HG02973 (cell line): ENCODE measurements around the gene RGS6.

Experiments used
- ATAC-seq: cut with Tn5 transposase; IDR thresholded peaks from one replicate; pipeline ENCODE4 v1.9.1; 2021; ENCODE audit warnings: moderate library complexity; ENCODE audit not compliant: unreplicated experiment

The RGS6 gene

DNA sequence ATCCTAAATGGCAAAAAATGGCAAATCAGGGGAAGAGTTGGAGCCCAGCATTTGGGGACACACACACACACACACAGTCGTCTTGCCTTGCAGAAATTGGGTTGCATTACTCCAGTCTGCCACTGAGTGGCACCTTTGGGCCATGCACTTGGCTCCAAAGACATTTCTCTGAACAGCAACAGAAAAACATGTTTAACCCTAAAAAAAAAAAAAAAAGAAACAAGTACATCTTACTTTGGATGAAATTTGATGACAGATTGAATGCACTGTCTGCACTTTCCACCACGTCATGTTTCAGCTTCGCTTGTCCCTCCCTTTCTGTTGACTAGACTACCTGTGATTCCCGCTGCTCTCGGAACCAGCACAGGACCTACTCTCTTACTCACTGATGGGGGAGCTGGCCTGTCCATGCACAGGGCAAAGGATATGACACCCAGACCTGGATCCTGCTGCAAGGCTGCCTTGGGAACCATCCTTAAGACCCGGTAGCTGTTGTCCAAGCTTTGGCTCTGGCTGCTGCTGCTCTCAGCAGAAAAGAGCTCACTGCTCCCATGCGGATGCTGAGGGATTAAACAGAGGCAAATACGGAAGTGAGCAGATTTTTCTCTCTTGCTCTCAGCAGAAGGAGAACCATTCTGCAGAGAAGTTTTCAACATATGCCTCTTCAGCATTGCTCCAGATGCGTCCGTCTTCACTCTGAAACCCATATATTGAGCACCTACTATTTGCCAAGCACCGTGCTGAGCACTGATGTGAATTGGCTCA is 584.9 kb downstream of the RGS6 start:
- no peak for ATAC-seq

DNA sequence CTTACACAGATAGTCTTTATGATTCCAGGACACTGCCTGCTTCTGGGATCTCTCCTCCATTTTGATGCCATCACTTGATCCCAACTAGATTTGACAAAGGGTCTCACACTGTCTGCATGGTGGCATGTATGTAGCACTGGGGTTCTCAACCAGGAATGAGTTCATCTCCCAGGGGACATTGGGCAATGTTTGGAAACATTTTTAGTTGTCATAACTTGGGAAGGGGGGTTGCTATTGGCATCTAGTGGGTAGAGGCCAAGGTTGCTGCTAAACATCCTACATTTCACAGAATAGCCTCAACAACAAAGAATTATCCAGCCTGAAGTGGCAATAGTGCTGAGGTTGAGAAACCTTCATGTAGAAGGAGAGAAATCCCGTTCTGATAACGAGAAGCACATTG is 585.5 kb downstream of the RGS6 start:
- no peak for ATAC-seq

DNA sequence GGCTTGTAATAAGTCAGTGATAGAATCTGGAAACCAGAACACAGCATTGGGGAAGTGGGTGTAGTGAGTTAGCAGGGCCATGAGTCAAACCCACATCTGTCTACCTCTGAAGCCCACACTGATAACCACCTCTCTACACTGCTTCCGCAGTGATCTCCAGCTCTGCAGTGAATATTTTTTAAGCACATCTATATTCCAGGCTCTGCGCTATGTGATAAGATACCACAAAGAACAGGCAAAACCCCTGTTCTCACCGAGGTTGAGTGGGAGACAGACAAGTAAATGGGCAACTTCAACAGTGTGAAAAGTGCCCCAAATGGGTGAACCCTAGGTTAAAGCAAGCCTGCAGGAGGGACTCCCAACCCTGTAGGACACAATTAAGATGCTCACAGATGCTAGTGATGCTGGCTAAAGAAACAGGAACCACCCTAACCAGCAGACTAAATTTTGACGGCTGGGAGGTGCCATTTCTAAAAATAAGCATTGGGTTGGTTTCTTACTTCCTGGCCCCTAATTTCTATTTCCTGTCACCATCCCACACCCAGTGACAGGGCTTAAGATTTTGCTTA is 586.7 kb downstream of the RGS6 start:
- peak; percentile 59 for ATAC-seq

DNA sequence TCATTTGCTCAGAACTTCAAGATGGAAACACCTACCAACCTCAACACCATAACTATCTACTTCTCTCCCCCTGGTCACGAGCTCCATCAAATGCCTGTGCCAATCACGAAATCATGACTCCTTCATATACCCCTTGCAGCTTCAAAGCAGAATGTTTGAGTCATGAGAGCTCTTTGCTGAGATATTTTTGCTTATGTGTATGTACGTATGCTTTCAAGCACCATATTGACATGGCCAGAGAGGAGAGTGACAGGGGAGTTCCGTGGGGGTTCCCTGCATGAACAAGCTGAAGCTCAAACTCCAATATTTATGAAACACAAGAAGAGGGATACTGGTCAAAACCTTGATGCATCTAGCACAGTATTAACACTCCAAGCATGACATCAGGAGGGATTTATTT is 587.3 kb downstream of the RGS6 start:
- peak; percentile 22 for ATAC-seq

DNA sequence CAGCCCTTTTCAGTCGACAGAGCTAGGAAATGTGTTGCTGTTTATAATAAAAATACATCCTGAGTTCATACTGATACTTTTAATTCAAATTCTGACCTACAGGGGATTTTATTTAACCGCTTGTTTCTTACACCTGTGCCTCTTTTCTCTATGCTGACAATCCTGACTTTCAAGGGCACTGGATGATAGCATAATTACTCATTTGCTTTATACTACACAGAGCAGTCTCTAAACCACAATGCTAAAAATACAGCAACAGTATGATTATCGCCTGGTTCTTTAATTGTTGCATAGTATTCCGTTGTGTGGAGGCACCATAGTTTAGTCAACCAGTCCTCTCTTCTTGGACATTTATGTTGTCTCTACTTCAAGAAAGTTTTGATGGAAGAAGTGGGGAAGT is 588.8 kb downstream of the RGS6 start:
- ATAC-seq = no peak

DNA sequence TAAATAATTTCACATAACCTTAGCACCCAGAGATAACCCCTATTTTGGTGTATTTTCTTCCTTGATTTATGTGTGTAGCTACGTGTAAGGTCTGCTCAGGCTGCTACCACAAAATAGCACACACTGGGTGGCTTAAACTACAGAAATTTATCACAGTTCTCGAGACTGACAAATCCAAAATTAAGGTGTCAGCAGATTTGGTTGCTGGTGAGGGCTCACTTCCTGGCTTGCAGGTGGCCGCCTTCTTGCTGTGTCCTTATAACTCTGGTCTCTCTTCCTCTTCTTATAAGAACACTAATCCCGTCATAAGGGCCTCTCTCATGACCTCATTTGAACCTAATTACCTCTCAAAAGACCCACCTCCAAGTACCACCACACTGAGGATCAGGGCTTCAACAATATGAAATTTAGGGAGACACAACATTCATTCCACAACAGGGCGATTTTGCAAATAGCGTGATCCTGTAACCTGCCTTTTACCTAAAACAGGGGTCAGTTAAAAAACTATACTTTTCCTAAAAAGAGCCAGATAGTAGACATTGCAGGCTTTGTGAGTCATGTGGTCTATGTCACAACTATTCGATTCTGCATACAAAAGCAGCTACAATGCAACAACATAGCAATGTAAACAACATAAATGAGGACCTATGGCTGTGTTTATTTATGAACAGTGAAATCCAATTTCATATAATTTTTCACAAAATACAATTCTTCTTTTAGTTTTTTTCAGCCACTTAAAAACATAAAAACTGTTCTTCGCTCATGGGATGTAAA is 589.9 kb downstream of the RGS6 start:
- ATAC-seq = no peak

DNA sequence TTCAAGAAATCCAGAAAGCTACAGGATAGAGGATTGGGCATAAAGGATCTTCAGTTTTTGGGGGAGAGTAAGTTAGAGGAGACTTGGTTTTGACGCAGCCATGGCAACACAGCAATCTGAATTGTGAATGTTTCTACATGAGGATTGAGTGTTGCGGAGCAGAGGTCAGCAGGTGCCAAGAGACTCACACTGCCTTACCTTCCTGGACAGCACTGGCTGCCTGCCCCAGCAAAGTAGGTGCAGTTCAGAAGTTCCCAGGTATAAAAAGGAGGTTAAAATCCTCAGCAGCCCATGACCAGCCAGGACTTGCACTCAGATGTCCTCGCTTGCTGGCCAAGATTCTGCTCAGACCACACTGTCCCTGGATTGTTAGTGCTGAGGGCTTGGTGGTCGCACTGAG is 590.6 kb downstream of the RGS6 start:
- ATAC-seq = no peak

DNA sequence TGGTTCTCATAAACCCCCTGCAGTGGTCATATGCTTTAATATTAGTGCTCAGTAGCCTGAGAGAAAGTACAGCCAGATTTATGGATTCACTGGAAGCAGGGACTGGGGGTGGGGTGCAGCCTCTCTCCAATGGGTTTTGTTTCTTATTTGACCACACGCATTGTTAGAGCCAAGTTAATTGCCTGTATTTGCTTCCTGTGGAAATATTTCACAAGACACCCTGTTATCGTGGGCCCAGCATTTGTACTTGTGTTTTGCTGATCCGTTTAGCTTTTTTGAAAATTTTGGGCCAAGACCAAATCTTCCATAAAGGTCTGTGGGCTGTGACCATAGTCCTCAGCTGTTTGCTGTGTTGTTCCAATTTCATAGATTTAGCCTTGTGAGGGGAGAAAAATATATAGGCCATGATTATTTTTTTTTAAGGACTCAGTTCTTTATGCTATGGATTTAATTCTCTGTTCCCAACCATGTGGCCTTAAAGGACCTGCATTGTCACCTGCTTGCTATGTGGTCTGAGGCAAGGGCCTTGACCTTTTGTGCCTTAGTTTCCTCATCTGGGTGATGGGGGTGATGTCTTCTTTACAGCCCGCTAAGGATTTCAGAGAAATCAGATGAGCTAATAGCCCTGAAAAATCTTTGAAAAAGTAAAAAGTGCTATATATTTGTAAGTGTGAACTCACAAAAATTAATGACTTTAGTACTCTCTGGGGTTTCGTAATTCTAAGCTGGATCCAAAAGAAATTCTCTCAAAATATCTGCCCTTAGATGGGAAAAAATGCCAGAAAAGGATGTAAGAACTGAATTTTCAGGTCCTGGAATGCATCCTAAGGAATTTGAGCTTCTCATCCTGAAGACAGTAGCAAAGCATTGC is 591.4 kb downstream of the RGS6 start:
- ATAC-seq = no peak

DNA sequence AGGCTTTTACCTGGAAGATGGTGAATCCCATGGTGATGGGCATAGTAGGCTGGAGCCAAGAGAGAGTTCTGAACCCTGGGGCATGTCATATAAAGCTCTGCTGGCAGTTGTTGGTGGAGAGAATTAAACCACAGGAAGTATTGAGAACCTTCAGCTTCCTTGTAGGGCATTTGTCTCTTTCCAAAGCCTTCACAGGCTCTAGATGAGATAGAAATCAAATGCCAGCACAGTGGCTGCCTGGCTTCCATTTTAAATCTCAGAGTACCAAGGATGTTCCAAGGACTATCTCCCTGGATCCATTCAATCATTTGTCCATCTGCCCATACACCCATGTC is 592.0 kb downstream of the RGS6 start:
- ATAC-seq = no peak

DNA sequence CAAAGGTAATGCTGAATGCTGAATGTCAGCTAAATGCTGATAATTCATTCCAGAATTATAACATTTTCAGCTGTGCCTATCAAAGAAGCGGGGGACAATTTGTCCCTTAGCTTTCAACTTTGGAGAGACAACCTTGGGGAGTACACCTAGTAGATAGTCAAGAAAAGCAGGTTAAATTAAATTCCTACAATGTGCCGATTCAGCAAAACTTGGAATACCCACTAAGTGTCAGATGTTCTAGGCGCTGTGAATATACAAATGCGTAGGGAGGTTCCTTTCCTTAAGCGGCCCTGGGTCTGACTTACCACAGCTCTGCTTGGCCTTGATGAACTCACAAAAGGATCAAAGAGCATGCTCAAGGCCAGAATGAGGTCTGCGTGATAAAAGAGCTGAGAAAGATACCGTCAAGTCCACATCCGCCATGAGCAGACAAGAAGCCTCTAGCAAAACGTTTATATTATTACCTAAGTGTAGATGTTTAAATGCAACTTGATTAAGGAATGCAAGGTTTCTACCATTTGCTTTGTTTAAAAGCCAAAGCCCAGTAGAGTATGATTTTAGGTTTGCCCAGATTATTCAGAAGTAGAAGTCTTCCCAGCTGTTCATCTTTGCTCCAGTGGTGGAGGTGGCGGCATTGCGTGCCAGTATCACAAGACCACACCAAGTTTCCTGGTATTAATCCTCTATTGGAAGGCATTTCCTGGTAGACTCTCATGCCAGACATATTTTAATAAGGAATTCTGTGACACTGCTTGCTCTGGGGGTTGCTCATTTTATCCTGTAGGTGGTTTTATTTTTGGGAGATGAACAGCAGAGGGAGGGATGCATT is 593.1 kb downstream of the RGS6 start:
- ATAC-seq = no peak

DNA sequence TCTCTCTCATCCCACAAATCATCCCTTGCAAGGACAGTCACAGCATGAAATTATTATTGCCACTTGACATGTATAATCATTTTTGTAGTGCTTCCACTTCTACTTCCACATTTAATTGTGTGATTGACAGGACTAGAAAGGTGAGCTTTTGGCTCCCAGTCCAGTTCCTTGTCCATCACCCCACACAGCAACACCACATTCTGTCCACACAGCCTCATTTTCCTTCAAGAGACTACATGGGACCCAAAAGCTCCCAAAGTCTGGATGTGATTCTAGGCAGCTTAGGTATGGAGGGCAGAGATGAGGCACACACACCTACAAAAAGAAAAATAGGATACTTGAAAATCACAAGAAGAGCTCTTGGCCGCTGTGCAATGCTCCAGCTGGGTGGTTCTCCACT is 595.4 kb downstream of the RGS6 start:
- ATAC-seq = no peak

DNA sequence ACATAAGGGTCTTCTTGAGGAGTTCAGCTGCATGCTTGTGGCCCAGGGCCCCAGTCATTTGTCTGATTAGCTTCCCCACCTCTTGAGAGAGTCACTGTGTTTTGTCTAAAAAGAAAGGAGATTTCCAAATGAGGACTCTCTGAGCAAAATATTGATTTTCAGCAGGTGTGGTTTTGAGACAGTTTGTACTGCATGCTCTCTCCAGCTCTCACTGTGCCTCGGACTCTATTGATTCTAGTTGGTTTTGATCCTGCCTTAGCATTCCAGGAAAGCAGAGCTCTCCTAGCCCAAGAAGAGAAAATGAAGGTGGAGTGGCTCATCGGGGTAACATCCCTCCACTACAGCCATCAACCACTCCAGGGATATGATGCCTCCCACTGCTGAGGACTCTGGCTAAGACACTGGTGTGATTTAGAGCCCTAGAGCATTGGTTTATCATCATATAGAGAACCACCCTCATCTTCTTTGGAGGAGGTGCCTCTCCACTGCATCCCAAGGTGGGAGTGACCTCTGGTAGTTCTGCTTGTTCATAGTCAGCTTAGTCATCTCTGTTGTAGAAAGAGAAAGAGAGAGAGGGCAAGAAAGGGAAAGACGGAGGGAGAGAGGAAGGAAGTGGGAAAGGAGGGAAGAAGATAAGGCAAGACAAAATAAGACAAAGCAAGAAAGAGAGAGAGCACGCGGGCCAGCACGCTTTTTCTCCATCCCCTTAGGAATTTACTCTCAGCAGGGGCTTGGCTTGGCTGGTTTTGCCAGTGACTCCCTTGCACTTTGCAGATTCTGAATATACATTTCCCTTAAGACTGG is 596.0 kb downstream of the RGS6 start:
- ATAC-seq = no peak

DNA sequence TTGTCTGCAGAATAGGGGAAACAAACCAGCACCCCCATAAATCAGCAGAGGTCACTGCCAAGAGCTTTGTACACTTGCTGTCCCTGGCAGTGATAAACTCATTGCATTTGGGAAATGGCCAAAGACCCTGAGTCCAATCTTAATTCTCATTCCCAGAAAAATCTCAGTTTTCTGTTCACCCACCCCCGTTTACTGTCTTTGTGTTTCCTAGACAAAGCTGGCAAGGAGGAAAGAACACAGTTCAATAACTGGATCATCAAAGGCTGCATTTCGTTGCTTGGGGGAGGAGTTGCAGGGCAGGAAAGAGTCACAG is 596.6 kb downstream of the RGS6 start:
- no peak for ATAC-seq

DNA sequence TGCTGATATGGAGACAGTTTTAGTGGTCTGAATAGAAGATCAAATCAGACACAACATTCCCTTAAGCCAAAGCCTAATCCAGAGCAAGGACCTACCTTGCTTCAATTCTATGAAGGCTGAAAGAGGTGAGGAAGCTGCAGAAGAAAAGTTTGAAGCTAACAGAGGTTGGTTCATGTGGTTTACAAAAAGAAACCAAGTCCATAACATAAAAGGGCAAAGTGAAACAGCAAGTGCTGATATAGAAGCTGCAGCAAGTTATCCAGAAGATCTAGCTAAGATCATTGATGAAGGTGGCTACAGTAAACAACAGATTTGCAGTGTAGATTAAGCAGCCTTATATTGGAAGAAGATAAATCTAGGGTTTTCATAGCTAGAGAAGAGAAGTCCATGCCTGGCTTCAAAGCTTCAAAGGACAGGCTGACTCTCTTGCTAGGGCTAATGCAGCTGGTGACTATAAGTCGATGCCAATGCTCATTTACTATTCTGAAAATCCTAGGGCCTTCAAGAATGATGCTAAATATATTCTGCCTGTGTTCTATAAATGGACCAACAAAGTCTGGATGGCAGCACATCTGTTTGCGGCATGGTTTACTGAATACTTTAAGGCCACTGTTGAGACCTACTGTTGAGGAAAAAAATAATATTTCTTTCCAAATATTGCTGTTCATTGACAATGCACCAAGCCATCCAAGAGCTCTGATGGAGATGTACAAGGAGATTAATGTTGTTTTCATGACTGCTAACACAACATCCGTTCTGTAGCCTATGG is 600.6 kb downstream of the RGS6 start:
- ATAC-seq = no peak

DNA sequence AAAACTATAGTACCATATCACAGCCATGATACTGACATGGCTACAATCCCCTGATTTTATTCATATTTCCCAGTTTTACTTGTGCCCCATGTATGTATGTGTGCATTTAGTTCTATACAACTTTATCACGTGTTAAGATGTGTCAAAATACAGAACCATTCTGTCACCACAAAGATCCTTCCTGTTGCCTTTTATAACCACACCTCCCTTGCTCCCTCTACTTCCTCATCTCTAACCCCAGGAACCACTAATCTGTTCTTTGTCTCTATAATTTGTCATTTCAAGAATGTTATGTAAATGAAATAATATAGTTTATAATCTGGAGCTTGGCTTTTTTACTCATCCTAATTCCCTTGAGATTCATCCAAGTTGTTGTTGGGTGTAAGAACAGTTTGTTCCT is 603.3 kb downstream of the RGS6 start:
- peak; percentile 62 for ATAC-seq

DNA sequence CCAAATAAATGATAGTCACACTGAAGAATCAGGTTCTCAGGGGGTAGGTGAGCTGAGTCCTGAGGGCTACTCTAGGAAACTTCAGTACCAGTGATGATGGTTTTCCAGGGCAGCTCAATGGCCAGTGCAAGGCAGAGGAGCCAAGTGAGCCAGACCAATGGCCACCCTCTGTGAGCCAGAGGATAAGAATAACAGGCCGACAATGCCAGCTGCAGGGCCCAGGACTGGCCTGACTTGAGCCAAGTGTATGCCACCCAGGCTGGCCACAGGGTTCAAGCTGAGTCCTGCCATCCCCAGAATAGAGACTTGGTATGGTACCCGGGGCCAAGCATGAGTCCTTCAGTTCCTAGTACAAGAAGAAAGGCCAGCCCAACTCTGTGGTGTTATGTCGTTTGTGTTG is 606.2 kb downstream of the RGS6 start:
- ATAC-seq = no peak

DNA sequence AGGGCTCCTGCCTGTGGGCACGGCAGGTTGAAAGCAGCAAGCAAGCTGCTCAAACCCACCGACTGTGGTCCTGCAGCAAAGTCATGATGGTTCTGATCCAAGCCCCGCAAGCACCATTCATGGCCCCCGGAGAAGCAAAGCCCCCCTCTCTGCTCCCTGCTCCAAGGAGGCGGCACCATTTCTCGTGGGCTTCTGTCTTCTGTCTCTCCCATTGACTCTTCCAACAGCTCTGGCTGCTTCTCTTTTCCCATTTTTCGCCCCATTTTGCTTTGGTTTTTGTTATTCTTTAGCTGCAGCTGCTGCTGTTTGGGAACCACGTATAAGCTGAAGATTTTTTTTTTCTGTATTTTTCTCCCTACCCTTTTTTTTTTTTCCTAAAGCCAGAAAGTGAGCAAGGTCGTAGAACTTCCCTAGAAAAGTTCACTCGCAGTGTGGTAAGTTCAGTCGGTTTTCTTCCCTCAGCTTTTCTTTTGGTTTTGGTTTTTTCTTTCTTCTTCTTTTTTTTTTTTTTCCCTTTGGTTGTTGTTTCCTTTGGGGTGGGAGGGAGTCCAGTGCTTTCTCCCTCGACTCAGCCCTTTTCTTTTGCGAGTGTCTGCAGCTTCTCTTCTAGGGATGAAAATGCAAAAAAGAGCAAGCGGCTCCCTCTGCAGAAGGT is 607.6 kb downstream of the RGS6 start:
- no peak for ATAC-seq

DNA sequence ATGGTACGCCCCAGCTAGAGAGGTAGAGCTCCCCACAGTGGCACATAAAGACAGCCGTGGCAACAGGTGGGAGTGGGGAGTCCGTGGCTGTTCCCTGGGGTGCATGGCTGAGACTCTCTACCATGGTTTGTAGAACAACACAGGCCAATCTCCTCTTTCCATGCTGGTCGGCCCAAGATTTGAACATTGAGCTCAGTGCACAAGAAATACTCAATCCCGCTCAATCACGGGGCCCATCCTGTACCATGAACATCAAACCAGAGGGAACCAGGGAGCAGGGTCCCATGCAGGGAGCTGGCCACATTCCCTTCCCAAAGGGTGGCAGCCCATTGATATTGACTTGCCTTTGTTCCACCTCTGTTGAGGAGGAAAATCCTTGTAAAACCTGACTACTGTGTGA is 608.6 kb downstream of the RGS6 start:
- no peak for ATAC-seq

DNA sequence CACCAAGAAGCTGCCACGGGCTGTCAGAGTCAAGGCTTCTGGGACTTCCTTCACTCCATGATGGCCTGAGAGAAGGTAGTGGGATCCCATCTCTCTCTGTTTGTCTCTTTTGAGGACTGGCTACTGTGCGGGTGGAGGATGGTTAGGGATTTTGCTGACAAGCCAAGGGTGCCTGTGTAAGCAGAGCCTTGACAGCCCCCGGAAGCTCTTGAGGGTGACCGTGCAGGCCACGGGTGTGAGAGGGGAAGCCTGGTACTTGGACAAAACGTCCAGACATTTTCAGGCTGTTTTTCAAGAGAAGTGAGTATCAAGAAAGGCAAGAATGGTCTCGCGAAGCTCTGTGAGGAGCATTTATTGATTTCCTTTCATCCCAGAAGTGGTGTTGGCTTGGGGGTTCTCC is 609.3 kb downstream of the RGS6 start:
- ATAC-seq = no peak
